H54 (cell line): ENCODE results near the gene OR2G3.

Experiments
- DNase-seq: peaks from one replicate; pipeline ENCODE4 v3.0.0; 2011; ENCODE audit warnings: low spot score, mixed read lengths; ENCODE audit not compliant: insufficient read length
- FAIRE-seq: peaks from 3 replicates; lab custom pipeline; 2011; peaks lifted over from hg19 to GRCh38; lab: Jason Lieb, UNC
- POLR2A ChIP-seq: IDR thresholded peaks from 2 replicates; pipeline ENCODE4 v1.6.1; 2011; ENCODE audit warnings: low read depth, mild to moderate bottlenecking, low read length

Gene OR2G3

DNA sequence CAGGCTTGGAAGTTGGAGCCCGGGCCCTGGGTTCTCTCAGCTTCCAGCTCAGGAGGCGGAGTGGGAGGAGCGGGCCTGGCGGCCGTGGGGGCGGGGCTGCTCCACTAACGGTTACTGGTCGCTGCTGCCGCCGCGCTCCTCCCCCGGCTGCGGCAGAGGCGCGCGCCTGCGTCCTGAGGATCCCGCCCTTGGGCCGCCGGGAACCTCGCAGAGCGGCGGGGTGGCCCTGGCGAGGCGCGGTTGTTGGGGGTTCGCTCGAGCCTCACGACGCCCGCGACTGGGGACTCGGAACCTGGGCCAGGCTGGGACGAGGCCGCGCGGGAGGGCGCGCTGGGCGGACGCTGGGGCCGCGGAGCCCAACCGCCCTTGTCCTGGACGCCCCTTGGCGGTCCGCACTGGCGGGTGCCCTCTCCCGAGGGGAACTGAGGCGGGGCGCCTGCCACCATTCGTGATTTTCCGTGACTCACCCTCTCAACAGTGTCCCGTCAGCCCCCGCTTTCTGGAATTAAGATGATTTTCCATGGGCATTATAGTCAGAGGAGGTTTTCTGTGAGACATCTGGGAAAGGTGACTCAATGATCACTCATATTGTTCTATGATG, 34.1 kb downstream of the OR2G3 start:
- FAIRE-seq (no peak), DNase-seq (no peak)
- TF ChIP-seq POLR2A: no peak

DNA sequence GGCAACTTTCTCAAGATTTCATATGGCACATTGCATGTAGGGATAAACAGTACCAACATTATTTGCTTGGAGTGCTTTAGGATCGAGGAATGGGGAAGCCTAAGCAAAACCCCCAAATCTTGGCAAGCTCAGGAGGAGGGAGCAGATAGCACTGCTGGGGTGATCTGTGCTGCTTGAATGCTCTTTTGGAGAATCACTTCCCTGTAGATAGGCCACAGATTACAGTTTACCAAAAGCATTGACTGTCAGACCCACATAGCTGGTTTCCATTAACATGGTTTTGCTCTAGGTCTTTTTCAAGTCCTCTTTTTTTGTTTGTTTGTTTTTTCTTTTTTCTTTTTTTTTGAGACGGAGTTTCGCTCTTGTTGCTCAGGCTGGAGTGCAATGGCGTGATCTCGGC, 37.4 kb downstream of the OR2G3 start:
- FAIRE-seq: no peak
- TF ChIP-seq POLR2A: no peak
- no peak for DNase-seq

DNA sequence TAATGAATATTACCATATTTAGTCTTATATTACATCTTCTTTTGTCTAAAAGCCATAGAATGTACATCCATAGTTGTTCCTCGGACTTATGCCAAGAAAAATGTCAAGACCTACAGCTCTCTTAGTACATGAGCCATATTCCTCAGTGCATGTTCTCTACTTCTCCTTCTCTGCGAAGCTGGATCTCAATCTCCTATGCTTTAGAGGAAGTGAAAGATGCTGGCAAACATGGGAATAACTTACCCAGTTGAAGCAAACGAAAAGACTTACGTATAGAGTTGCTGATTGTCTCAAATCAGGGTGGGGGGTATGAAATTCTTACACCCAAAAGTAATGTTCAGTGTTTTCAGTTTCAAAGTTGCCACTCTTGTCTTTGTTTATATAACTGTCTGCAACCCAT, 41.5 kb downstream of the OR2G3 start:
- DNase-seq (no peak), FAIRE-seq (no peak)
- TF ChIP-seq POLR2A: no peak

DNA sequence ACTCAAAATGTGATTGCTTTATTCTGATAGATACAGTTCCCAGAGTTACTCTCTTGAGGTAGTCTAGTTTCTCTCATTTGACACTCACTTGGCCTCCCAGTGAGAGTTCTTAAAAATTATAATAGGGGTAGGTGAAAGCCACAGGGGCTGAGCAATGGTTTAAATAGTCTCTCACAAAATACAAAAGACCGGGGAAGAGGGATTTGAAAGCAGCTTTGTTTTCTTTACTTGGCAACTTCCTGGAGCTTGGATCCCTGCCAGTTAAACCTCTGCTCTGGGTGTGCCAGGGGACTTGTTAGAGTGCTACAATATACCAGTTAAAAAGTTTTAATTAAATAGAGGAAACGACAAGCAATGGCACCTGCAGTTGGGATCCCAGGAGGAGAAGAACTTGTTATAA, 42.5 kb downstream of the OR2G3 start:
- no peak for FAIRE-seq
- no peak for DNase-seq
- TF ChIP-seq POLR2A: no peak

DNA sequence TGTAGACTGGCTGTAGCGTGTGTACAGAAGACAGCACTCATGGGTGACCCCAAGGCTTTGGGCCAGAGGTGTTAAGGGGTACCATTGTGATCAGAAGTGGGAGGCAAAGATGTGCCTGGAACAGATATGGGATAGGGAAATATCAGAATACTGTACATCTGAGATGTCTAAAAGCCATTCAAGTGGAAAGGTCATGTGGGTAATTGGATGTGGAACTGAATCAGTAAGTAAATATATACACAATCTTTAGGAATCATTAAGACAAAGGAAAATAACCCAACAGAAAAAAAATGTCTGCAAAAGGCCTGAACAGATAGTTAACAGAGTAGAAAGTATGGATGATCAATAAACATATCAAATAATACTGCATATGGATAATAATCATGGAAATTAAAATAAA, 47.7 kb downstream of the OR2G3 start:
- no peak for DNase-seq
- no peak for TF ChIP-seq POLR2A
- FAIRE-seq: no peak
